COR-L47 (cell line): Measurements from ENCODE around the gene ZMIZ1.

Experiments
- DNase-seq: peaks from one replicate; lab custom pipeline; 2025; lab: John Stamatoyannopoulos, UW

ZMIZ1 gene

DNA sequence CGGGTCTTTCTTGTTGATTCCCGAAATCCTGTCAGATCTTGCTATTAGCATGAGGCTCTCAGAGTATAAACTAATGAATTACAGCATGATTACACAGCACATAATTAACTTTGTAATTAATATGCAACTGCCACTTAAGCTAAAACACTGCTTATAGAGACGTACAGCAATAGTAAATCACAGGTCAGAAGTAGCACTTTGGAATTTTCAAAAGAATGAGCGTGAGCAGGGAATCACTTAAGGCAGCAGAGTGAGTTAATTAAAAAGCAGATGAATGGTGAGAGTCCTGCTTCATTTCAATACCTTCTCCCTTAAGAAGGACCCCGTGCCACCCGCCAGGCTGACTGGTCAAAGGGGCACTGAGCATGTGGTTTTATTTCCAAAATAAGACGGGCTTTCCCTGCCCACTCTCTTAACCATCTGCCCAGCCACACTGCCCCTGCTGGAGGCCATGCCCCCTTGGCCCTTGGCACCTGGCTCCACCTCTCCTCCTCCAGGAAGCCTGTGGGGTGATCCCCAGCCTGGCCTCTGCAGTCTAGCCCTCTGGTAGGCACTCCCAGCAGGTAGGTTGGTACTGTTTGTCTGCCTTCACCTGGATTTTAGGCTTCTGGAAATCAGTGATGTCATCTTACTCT lies 117.8 kb downstream of the ZMIZ1 start:
- DNase-seq: no peak

GRCh38 chr10:79187121-79187940 lies 118.6 kb downstream of the ZMIZ1 start:
- DNase-seq: no peak

GRCh38 chr10:79188154-79188965 lies 119.6 kb downstream of the ZMIZ1 start:
- DNase-seq: no peak

DNA sequence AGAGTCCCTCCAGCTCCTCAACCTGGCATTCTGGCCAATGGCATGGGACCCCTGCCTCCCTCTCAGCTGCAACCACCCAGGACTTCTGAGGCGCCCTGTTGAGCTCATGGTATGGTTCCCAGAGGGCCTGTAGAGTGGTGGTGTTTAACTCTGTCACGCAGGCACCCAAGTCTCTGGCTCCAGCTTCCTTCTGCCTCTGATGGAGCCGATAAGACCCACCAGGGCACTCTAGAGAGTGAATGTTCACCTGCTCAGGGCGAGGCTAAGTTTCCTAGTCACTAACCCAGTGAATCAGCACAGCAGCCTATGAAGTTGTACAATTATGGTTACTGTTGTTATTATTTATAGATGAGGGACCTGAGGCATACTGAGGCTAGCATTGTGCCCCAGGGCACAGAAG lies 120.4 kb downstream of the ZMIZ1 start:
- no peak for DNase-seq

- no peak for DNase-seq
Measured at GRCh38 chr10:79189853-79190435, 121.2 kb downstream of the ZMIZ1 start.

GRCh38 chr10:79190740-79191261 lies 122.0 kb downstream of the ZMIZ1 start:
- no peak for DNase-seq

- no peak for DNase-seq
Measured at GRCh38 chr10:79191951-79192676, 123.3 kb downstream of the ZMIZ1 start.

DNA sequence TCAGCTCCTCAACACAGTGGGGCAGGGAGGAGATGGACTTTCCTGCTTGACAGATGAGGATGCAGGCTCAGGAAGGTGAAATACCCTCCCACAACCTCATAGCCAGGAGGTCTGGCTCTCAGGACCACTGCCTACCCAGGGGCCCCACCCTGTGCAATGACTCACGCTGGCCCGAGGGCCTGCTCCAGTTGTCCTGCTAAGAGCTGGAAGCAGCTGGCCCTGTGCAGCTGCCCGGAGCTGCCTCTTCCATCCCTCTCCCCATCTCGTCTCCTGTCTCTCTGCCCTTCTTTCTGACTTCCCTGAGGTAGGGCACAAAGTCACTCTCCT lies 123.9 kb downstream of the ZMIZ1 start:
- DNase-seq: no peak

GRCh38 chr10:79193694-79194382 lies 125.1 kb downstream of the ZMIZ1 start:
- no peak for DNase-seq

- peak; percentile 63 for DNase-seq
Measured at GRCh38 chr10:79195091-79195923, 126.5 kb downstream of the ZMIZ1 start.

DNA sequence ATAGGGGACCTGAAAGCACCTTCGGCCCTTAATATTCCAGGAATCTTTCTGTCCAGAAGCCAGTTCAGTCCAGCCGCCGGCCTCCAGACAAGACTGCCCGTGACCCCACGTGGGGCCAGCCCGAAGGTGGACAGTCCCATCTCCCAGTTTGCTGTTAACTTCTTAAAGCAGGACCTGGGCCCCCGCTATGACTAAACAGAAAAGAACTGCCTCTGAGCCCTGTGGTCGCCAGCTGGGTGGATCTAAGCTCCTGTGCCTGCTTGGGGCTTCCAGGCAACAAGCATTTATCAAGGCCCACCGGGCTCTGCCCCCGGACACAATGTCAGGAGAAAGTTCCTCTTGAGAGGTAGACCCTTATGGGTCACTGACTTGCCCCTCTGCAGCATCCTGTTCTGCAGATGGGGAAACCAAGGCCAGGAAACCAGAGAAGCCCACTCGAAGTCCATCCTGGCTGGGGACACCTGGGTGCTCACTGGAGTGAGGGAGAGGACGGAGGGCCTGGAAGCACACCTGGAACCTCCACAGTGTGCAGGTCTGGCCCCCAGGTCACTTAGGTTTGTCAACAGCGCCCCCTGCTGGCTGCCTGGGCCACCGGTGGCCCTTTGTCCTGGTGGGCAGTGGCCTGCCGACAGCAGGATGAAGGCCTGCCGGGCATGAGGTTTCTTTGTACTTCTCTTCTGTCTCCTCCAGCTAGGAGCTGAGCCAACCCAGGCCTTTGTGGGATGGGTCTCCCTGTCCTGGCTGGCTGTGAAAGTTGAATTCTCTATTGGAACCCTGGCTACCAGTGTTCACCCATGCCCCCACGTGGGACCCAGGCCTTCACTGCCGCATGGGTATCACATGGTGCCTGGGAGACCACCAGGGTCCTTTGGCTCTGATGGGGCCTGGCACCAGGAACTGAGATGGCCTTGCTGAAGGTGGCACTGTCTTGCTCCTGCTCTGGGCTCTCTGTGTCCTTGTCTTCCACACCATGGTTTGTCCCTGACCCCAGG lies 128.0 kb downstream of the ZMIZ1 start:
- DNase-seq: peak; percentile 20

- no peak for DNase-seq
Measured at GRCh38 chr10:79197558-79197957, 128.8 kb downstream of the ZMIZ1 start.

DNA sequence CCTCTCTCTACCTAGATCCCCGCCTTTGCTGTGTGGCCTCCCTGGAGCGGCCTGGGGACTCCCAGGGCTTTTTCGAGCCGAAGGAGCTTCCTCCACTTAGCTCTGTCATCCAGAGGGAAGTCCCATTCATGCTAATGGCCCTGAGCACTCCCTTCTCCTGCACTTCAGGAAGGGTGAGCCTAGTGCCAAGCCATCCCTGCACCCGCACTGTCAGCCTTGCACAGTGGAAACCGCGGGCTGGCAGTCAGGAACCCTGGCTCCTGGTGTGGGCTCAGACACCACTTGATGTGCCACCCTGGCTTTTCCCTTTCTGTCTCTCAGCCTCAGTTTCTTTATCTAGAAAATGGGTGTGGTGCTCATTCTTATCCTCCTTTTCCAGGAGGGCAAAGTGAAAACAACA lies 131.6 kb downstream of the ZMIZ1 start:
- no peak for DNase-seq

DNA sequence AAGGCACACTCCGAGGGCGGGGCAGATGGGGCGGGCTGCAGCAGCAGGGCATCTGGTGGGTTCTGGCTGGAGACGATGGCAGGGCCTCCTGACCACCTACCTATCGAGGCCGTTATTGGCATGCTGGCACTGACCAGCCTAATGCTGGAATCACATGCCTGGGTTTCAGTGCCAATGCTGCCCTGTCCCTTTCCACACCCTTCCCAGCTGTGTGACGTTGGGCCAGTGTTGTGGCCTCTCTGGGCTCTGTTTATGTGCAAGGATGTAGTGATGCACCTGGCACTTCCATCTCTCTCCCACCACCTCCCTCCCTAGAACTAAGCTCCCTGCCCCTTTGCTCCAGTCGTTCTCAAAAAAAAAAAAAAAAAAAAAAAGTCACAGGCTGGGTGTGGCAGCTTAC lies 132.9 kb downstream of the ZMIZ1 start:
- DNase-seq: no peak

DNA sequence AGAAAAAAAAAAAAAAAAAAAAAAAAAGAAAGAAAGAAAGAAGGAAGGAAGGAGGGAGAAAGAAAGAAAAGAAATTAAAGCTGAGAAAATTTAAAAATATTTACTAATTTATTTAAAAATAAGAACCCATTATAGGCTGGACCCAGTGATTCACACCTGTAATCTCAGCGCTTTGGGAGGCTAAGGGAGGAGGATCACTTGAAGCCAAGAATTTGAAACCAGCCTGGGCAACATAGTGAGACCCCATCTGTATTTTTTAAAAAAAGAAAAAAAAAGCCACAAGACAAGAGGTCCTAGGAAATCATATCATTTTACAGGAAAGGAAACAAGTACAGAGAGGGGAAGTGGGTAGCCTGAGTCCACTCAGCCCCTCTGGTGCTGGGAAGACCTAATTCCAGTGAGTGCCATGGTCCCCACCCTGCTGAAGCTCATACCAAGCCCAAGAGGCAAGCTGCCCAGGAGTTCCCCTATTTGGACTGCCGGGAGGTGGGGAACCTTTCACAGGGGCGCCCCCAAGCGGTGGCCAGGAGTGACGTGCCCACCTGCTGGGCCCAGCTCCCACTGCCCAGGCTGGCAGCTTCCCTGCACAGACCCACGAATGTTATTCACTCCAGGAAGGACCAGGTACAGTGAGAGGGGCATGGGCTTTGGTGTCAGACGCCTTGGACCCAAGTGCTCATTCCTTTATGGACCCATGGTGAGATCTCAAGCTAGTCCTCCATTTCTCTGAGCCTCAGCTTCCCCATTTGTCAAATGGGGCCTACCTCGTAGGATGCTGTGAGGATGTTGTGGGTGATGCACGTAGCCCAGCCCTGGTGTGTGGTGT lies 133.6 kb downstream of the ZMIZ1 start:
- no peak for DNase-seq

- no peak for DNase-seq
Measured at GRCh38 chr10:79203014-79203644, 134.4 kb downstream of the ZMIZ1 start.

GRCh38 chr10:79203833-79204232 lies 135.1 kb downstream of the ZMIZ1 start:
- DNase-seq: no peak
